Thoracic aorta (tissue), 2 donors: ENCODE measurements around the gene GNRH2. TPM values are rescaled to one million over a fixed set of nuclear protein-coding genes. Genes with fewer than 3 reads are reported as not detected.
"Not testable (repeated sequence)": the region's sequence is repeated elsewhere in the genome, so short reads cannot be mapped to it uniquely, and the experiment has no call there.

ENCODE experiments used
- ATAC-seq: fragments of 150-250 bp; one replicate; pipeline ENCODE4 v1.8.0; 2017; ENCODE audit warnings: low read depth; ENCODE audit not compliant: insufficient number of reproducible peaks, low FRiP score
- DNase-seq: peaks from one replicate; pipeline ENCODE4 v3.0.0-alpha.2; 2020; ENCODE audit warnings: low spot score
- H3K27ac ChIP-seq, 2 donors: fragments of 200-600 bp; sonication (generic); 1 replicate in 1 of 2; 2 replicates in 1 of 2; pipeline ENCODE4 v1.5.1; 2016; ENCODE audit warnings: mild to moderate bottlenecking in 2 of 2, moderate library complexity in 2 of 2
- H3K27me3 ChIP-seq: fragments of 200-600 bp; sonication (generic); replicated peaks from 2 replicates; pipeline ENCODE4 v1.6.0; 2016; ENCODE audit warnings: mild to moderate bottlenecking; ENCODE audit not compliant: insufficient read depth
- H3K36me3 ChIP-seq: fragments of 200-600 bp; sonication (generic); one replicate; pipeline ENCODE4 v1.5.1; 2016
- H3K4me1 ChIP-seq, 2 donors: fragments of 200-600 bp; sonication (generic); 1 replicate in 1 of 2; 2 replicates in 1 of 2; pipeline versions ENCODE4 v1.5.1 to v1.6.0; 2016; ENCODE audit warnings: low read depth in 2 of 2, mild to moderate bottlenecking in 1 of 2; ENCODE audit not compliant: control insufficient read depth in 1 of 2
- H3K4me3 ChIP-seq: fragments of 200-600 bp; sonication (generic); 2 replicates; pipeline ENCODE4 v1.5.1; 2016; ENCODE audit warnings: mild to moderate bottlenecking
- H3K9me3 ChIP-seq: fragments of 200-600 bp; sonication (generic); 2 replicates; pipeline ENCODE4 v1.5.1; 2016
- total RNA-seq, 2 donors: library from RNA; depleted of rRNA; stranded (reverse); fragments of >200 nt; gene quantifications; one replicate each; pipeline versions ENCODE4 v1.1.0 to v1.2.3, GENCODE V29; 2016
- TF ChIP-seq, protein P1 (sequence below): fragments of 200-600 bp; sonication (generic); IDR thresholded peaks from one replicate; pipeline ENCODE4 v1.5.1; 2019; ENCODE audit warnings: antibody characterized with exemption

Gene GNRH2
- total RNA-seq, 2 donors from 2014 or later: not detected

GRCh38 chr20:3059489-3059888 is 16.1 kb downstream of the GNRH2 start:
- H3K27ac ChIP-seq: no peak overlapping the region
- H3K4me3 ChIP-seq: no peak overlapping the region
- no peaks in the 10 kb centered on the region for H3K27me3 ChIP-seq
- TF ChIP-seq, protein P1, sequence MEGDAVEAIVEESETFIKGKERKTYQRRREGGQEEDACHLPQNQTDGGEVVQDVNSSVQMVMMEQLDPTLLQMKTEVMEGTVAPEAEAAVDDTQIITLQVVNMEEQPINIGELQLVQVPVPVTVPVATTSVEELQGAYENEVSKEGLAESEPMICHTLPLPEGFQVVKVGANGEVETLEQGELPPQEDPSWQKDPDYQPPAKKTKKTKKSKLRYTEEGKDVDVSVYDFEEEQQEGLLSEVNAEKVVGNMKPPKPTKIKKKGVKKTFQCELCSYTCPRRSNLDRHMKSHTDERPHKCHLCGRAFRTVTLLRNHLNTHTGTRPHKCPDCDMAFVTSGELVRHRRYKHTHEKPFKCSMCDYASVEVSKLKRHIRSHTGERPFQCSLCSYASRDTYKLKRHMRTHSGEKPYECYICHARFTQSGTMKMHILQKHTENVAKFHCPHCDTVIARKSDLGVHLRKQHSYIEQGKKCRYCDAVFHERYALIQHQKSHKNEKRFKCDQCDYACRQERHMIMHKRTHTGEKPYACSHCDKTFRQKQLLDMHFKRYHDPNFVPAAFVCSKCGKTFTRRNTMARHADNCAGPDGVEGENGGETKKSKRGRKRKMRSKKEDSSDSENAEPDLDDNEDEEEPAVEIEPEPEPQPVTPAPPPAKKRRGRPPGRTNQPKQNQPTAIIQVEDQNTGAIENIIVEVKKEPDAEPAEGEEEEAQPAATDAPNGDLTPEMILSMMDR: no peak
- DNase-seq (no peak), ATAC-seq (no peak)
- no peaks in the 10 kb centered on the region for H3K36me3 ChIP-seq
- H3K4me1 ChIP-seq: no peaks in the 10 kb centered on the region
- no peaks in the 10 kb centered on the region for H3K9me3 ChIP-seq

GRCh38 chr20:3064119-3064518 is 20.7 kb downstream of the GNRH2 start:
- DNase-seq, ATAC-seq: not testable (repeated sequence)

DNA sequence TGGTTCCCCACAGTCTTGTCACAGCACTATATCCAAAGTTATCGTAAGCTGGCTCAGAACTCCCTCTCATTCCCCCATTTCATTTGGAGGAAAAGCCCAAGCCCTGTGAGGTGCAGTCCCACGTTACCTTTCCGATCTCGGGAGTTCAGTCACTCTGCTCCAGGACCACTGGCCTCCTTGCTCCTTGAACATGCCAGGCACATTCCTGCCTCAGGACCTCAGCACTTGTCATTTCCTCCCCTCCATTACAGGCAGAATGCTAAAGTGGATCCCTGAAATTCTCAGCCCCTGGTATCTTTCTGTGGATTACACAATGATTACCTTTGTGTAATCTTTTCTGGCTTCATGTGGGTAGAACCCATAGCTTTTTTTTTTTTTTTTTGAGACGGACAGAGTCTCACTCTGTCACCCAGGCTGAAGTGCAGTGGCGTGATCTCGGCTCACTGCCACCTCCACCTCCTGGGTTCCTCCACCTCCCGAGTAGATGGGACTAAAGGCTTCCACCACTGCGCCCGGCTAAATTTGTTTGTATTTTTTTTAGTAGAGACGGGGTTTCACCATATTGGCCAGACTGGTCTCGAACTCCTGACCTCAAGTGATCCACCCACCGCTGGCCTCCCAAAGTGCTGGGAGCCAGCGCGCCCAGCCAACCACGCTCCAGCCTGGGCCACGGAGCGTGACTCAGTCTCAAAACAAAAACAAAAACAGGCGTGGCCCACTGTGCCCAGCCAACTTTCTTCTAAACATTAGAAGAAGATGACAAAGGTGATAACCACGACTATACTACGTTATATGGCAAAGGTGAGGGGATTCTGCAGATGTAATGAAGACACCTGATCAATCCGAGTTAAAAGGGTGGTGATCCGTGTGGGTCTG is 24.0 kb downstream of the GNRH2 start:
- Histone ChIP-seq H3K9me3 (no peaks in the 10 kb centered on the region), H3K27ac (no peak overlapping the region), H3K4me1 (peaks cover 7 to 8% of the 10 kb centered on the region in 2 donors), H3K4me3 (no peak overlapping the region), H3K27me3 (peaks cover 6% of the 10 kb centered on the region), H3K36me3 (no peaks in the 10 kb centered on the region)
- ATAC-seq: no peak
- TF ChIP-seq, protein P1: no peak
- no peak for DNase-seq

More at GRCh38 chr20:3064119-3064518, 20.7 kb downstream of the GNRH2 start:
- H3K4me1 ChIP-seq, H3K27ac ChIP-seq, H3K9me3 ChIP-seq, H3K27me3 ChIP-seq, H3K36me3 ChIP-seq, H3K4me3 ChIP-seq: not testable (repeated sequence)

DNA sequence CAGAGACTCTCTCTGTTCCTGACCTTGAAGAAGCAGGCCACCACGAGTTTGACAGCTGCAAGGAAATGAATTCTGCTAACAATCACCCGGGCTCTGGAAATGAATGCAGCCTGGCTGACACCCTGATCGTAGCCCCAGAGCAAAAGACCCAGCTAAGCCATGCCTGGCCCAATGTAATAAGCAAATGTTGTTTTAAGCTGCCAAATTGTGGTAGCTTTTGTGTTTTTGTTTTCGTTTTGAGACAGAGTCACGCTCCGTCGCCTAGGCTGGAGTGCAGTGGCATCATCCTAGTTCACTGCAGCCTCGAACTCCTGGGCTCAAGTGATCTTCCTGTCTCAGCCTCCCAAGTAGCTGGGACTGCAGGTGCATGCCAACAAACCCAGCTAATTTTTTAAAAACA is 24.7 kb downstream of the GNRH2 start:
- no peak for ATAC-seq
- no peak overlapping the region for H3K27ac ChIP-seq
- H3K36me3 ChIP-seq: no peaks in the 10 kb centered on the region

DNA sequence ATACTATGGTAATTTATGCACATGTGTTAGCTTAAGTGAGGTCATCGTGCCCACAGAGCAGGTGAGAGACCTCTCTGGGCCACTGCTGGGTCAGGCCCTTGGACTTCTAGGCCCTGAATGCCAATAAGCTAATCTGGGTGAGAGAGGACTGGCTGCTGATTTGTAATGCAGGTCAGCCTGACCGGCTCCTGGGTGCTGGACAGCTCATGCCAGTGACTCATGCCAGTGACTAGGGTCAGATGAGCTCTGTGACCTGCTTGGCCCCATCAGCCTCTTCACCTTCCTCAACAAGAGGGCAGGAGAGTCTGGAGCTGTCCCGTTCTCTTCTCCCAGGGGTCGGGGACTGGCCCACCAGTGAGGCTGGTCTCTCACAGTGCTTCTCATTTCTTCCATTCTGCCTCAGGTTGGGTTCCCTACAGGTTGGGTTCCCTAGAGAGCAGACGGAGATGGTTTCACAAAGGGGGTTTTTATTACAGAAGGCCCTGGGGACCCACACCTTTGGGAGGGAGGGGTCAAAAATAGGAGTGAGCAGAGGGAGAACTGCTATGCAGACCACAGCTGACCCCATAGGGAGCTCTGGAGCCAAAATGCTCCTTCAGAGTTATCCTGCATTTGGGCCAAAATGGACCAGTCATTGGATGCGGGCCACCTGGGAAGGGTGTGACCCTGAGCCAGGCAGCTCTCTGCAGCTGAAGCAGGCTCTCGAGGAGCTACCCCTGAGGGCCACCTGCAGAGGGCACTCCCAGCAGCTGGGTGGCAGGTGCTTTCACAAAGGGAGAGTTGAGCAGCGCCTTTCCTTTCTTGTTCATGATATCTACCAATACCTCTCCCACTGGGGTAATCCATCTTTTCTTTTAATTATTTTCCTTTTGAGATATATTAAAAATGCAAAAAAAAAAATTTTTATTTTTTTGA is 25.8 kb downstream of the GNRH2 start:
- TF ChIP-seq, protein P1: no peak
- DNase-seq (no peak), ATAC-seq (no peak)
- no peak overlapping the region for H3K27ac ChIP-seq
- peaks cover 7 to 8% of the 10 kb centered on the region in 2 donors for H3K4me1 ChIP-seq
- no peak overlapping the region for H3K4me3 ChIP-seq
- no peaks in the 10 kb centered on the region for H3K9me3 ChIP-seq
- no peaks in the 10 kb centered on the region for H3K36me3 ChIP-seq
- H3K27me3 ChIP-seq: peaks cover 6% of the 10 kb centered on the region

More for the DNA sequence above, 24.7 kb downstream of the GNRH2 start:
- H3K27me3 ChIP-seq: peaks cover 6% of the 10 kb centered on the region
- DNase-seq: no peak
- no peak overlapping the region for H3K4me3 ChIP-seq
- no peaks in the 10 kb centered on the region for H3K9me3 ChIP-seq
- H3K4me1 ChIP-seq: peaks cover 7 to 8% of the 10 kb centered on the region in 2 donors
- TF ChIP-seq, protein P1: no peak
